GM12864 (cell line): ENCODE measurements around the gene DDRGK1.

ENCODE experiments used
- DNase-seq: peaks from one replicate; pipeline ENCODE4 v3.0.0-alpha.2; 2011; ENCODE audit warnings: low read depth
- H3K4me3 ChIP-seq: 2 replicates; pipeline ENCODE4 v1.5.1; 2011; ENCODE audit warnings: mild to moderate bottlenecking, low read depth, low read length, control low read depth
- CTCF ChIP-seq: IDR thresholded peaks from 2 replicates; pipeline ENCODE4 v1.5.1; 2011; ENCODE audit warnings: low read depth, mild to moderate bottlenecking, moderate library complexity, low read length, control low read depth, inconsistent platforms; ENCODE audit errors: missing control alignments

The DDRGK1 gene

DNA sequence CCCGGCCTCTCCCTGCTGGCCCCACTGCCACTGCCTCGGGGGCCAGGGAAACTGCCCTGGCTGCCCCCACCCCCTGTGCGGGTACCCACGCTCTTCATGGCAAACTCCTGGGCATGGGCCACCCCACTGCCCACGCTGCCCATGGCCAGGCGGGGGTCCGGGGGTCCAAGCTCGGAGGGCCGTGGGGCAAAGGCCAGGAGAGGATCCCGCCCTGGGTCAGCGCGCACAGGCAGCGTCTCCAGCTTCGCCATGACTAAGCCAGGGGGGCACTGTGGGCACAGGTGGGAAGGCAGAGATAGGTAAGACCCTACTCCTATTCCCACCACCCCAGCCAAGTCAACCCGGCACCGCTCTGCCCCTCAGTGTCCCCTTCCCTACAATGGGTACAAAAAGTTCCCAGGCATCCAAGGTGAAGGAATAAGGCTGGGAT is 37.6 kb downstream of the DDRGK1 start:
- H3K4me3 ChIP-seq = no peak overlapping the region
- TF ChIP-seq CTCF = no peak
- no peak for DNase-seq

GRCh38 chr20:3166338-3166912 is 38.1 kb downstream of the DDRGK1 start:
- DNase-seq = no peak
- H3K4me3 ChIP-seq = no peak overlapping the region
- TF ChIP-seq CTCF = no peak

GRCh38 chr20:3165473-3166337 is 38.8 kb downstream of the DDRGK1 start:
- no peak overlapping the region for H3K4me3 ChIP-seq
- TF ChIP-seq CTCF = no peak
- no peak for DNase-seq

- H3K4me3 ChIP-seq = no peak overlapping the region
- TF ChIP-seq CTCF = no peak
- DNase-seq = no peak
Measured at GRCh38 chr20:3164763-3165410, 39.6 kb downstream of the DDRGK1 start.

DNA sequence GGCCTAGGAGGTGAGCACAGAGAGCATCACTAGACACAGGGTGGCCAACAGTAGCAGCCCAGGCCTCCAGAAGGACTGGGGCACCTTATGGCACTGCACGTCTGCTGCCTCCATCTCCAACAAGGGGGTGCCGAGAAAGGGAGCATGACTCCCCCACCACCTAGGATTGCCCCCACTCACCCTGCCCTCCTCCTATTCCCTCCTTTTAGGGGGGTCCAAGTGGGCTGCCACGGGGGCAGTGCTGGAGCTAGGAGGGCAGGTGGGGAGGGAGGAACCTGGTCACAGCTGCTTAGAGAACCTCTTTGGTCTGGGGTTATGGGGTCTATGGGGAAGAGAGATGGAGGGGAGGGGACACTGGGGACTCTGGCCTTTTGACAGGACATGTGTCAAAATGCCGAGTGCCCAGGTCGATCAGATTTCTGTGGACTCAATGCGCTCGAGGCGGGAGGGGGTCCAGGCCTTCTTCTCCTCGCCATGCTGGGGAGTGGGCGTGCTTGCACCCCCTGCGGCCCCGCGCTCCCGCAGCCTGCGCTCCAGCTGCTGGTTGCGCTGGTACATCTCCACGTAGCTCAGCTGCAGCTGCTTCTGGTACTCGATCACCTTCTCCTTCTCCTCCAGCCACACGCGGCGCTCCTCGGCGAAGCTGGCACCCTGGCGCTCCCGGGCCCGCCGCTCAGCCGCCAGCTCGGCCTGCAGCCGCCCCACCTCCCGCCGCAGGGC is 40.3 kb downstream of the DDRGK1 start:
- TF ChIP-seq CTCF = no peak
- H3K4me3 ChIP-seq = no peak overlapping the region
- no peak for DNase-seq

DNA sequence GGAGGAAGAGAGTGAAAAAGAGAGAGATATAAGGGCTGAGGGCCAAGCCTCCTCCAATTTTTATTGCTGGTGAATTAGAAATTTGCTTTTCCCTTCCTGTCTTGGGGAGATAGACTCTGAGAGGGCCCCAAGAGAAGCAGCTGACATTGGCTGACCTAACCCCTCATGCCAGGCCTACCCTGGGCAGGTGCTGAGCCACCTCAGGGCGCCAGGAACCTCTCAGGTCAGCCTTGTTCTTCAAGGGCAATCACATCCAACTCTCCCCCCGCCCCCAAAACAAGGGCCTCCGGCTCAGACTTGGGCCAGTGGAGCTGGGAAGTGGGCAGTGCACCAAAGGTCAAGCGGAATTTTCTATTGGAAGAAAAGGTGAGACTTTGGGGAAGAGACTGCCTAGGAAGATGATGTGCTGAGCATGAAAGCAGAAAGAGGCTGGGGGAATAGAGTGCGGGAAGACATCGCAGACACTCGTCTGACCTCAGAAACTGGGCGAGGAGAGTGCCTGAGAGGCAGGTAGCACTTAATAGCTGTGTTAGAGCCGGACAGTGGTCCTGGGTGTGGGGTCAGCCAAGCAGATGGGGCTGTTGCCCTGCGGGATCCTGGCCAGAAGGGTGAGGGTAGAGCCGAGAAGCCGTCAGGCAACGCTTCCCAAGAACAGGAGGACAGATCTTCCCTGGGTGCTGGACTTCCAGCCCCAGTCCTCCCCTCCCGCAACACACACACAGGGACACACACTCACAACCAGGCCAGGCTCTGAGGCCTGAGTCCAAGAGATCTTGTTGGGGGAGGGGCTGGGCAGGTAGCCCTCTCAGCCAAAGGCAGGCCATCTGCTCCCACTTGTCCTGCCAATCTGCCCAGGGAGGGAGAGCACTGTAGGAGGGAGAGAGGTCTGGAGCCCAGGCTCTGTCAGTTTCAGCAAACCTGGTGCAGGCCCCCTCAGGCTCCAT is 41.1 kb downstream of the DDRGK1 start:
- no peak for TF ChIP-seq CTCF
- no peak for DNase-seq

More for the DNA sequence above, 41.1 kb downstream of the DDRGK1 start:
- H3K4me3 ChIP-seq = no peak overlapping the region
